GM18526 (cell line): ENCODE measurements around the gene CLEC4F.

Experiments
- POLR2A ChIP-seq: IDR thresholded peaks from 3 replicates; pipeline ENCODE4 v1.6.1; 2011; ENCODE audit not compliant: insufficient read length; ENCODE audit errors: extremely low read depth

Gene CLEC4F

GRCh38 chr2:70806620-70807019 lies 13.8 kb downstream of the CLEC4F start:
- no peak for TF ChIP-seq POLR2A

GRCh38 chr2:70806013-70806412 lies 14.4 kb downstream of the CLEC4F start:
- TF ChIP-seq POLR2A = no peak

- TF ChIP-seq POLR2A = no peak
These were observed 18.7 kb downstream of the CLEC4F start for GRCh38 chr2:70801607-70802263.

GRCh38 chr2:70799706-70800105 lies 20.7 kb downstream of the CLEC4F start:
- TF ChIP-seq POLR2A = no peak

GRCh38 chr2:70797506-70797905 lies 22.9 kb downstream of the CLEC4F start:
- no peak for TF ChIP-seq POLR2A

- TF ChIP-seq POLR2A = no peak
These were observed 24.1 kb downstream of the CLEC4F start for GRCh38 chr2:70796262-70796661.

- no peak for TF ChIP-seq POLR2A
These were observed 25.0 kb downstream of the CLEC4F start for GRCh38 chr2:70795164-70795995.

GRCh38 chr2:70793450-70793849 lies 26.9 kb downstream of the CLEC4F start:
- TF ChIP-seq POLR2A = no peak

GRCh38 chr2:70790136-70790828 lies 30.1 kb downstream of the CLEC4F start, which contains the start of gene FIGLA:
Gene FIGLA (minus strand): TSS chr2:70790643. CDS start chr2:70790638, 5 bp downstream.
- TF ChIP-seq POLR2A = no peak

GRCh38 chr2:70789304-70790135 lies 30.9 kb downstream of the CLEC4F start:
- no peak for TF ChIP-seq POLR2A

GRCh38 chr2:70785137-70785911 lies 35.1 kb downstream of the CLEC4F start:
- no peak for TF ChIP-seq POLR2A

- TF ChIP-seq POLR2A = no peak
These were observed 36.1 kb downstream of the CLEC4F start for GRCh38 chr2:70784320-70784719.

- TF ChIP-seq POLR2A = no peak
These were observed 40.4 kb downstream of the CLEC4F start for GRCh38 chr2:70779911-70780545.

- no peak for TF ChIP-seq POLR2A
These were observed 40.9 kb downstream of the CLEC4F start for GRCh38 chr2:70779491-70779890.
